Endothelial cell of umbilical vein (primary cell): ENCODE measurements around the gene BCL11B. TPM values are rescaled to one million over a fixed set of nuclear protein-coding genes. Genes with fewer than 3 reads are reported as not detected.

Experiments used
- BruUV-seq: library from RNA; stranded (reverse); fragments of 400-500 nt; replicated peaks from 2 replicates; lab custom pipeline; 2021; lab: Mats Ljungman, UMichigan
- CTCF ChIA-PET: fragments of 300-600, 350-600 bp; sonication (Branson Sonifier 250); formaldehyde crosslinking; loops from one replicate; lab custom pipeline; 2021; ENCODE audit warnings: antibody characterized with exemption, inconsistent platforms; lab: Charles Lee
- POLR2A ChIA-PET: fragments of 300-600, 350-600 bp; sonication (Branson Sonifier 250); formaldehyde crosslinking; loops from one replicate; lab custom pipeline; 2021; ENCODE audit warnings: antibody characterized with exemption, inconsistent platforms; lab: Charles Lee
- DNase-seq: peaks from one replicate; pipeline ENCODE4 v3.0.0-alpha.2; 2011; ENCODE audit warnings: low read depth, low spot score
- FAIRE-seq: peaks from 2 replicates; lab custom pipeline; 2011; peaks lifted over from hg19 to GRCh38; lab: Jason Lieb, UNC
- H2AFZ ChIP-seq: 2 replicates; pipeline ENCODE4 v1.6.0; 2012; ENCODE audit warnings: low read depth, low read length, control low read depth, inconsistent platforms
- H3K27ac ChIP-seq: 2 replicates; pipeline ENCODE4 v1.5.1; 2011; ENCODE audit warnings: low read depth, mild to moderate bottlenecking, control low read depth, low read length, moderate library complexity; ENCODE audit not compliant: insufficient read depth
- H3K27me3 ChIP-seq, 2 experiments: 2 replicates each; pipeline versions ENCODE4 v1.6.0 to v1.6.1; 2011; ENCODE audit warnings: low read length in 2 of 2, mixed read lengths in 1 of 2; ENCODE audit not compliant: control insufficient read depth in 2 of 2, insufficient read depth in 2 of 2
- H3K36me3 ChIP-seq, 2 experiments: 2 replicates in 1 of 2; 3 replicates in 1 of 2; pipeline ENCODE4 v1.5.1; 2011; ENCODE audit warnings: low read length in 2 of 2, mild to moderate bottlenecking in 1 of 2, moderate library complexity in 1 of 2; ENCODE audit not compliant: control insufficient read depth in 2 of 2, insufficient read depth in 2 of 2; ENCODE audit errors: extremely low read depth in 1 of 2
- H3K4me1 ChIP-seq: 3 replicates; pipeline ENCODE4 v1.5.1; 2011; ENCODE audit warnings: mild to moderate bottlenecking, low read length; ENCODE audit not compliant: control insufficient read depth, insufficient read depth; ENCODE audit errors: extremely low read depth
- H3K4me2 ChIP-seq: 2 replicates; pipeline ENCODE4 v1.6.1; 2011; ENCODE audit warnings: low read length, control low read depth, mixed read lengths; ENCODE audit not compliant: insufficient read depth
- H3K4me3 ChIP-seq, 3 experiments: fragments of 200-600 bp in 1 of 3; sonication (generic), shearing (Covaris generic) in 1 of 3; replicated peaks in 1 of 3; 2 replicates each; pipeline ENCODE4 v1.5.1; 2011 to 2016; ENCODE audit warnings: control low read depth in 3 of 3, low read length in 3 of 3, mild to moderate bottlenecking in 2 of 3, inconsistent platforms in 1 of 3, low read depth in 1 of 3, moderate library complexity in 1 of 3; ENCODE audit not compliant: insufficient read depth in 1 of 3
- H3K79me2 ChIP-seq: 2 replicates; pipeline ENCODE4 v1.6.0; 2012; ENCODE audit warnings: low read length, inconsistent platforms; ENCODE audit not compliant: control insufficient read depth, insufficient read depth
- H3K9ac ChIP-seq: replicated peaks from 2 replicates; pipeline ENCODE3; 2011; ENCODE audit warnings: low read length, control low read depth; ENCODE audit not compliant: insufficient read depth; ENCODE audit errors: extremely low read depth
- H3K9me1 ChIP-seq: replicated peaks from 3 replicates; pipeline ENCODE4 v1.6.0; 2011; ENCODE audit warnings: mild to moderate bottlenecking, low read length; ENCODE audit not compliant: control insufficient read depth, insufficient read depth; ENCODE audit errors: extremely low read depth
- H3K9me3 ChIP-seq: replicated peaks from 2 replicates; pipeline ENCODE4 v1.5.1; 2012; ENCODE audit warnings: low read length, inconsistent platforms; ENCODE audit not compliant: control insufficient read depth, insufficient read depth
- H4K20me1 ChIP-seq: replicated peaks from 2 replicates; pipeline ENCODE3; 2011; ENCODE audit warnings: mild to moderate bottlenecking, low read length; ENCODE audit not compliant: control insufficient read depth, insufficient read depth; ENCODE audit errors: extremely low read depth
- CTCF ChIP-seq, 2 donors: IDR thresholded peaks; 1 replicate in 1 of 2; 2 replicates in 1 of 2; pipeline ENCODE4 v1.5.1; 2011; ENCODE audit warnings: low read length in 2 of 2, mild to moderate bottlenecking in 2 of 2, moderate library complexity in 2 of 2, control low read depth in 1 of 2, inconsistent platforms in 1 of 2, low read depth in 1 of 2; ENCODE audit not compliant: insufficient read depth in 1 of 2; ENCODE audit errors: extremely low read depth in 1 of 2
- FOS ChIP-seq: IDR thresholded peaks from 2 replicates; pipeline ENCODE4 v1.6.1; 2011; ENCODE audit warnings: mild to moderate bottlenecking, low read length, moderate library complexity, borderline replicate concordance; ENCODE audit not compliant: insufficient read depth
- GATA2 ChIP-seq: IDR thresholded peaks from 2 replicates; pipeline ENCODE4 v1.7.0; 2011; ENCODE audit warnings: low read depth, mild to moderate bottlenecking, moderate library complexity, mixed read lengths, low read length; ENCODE audit not compliant: insufficient read length, insufficient read depth
- POLR2A ChIP-seq: IDR thresholded peaks from 2 replicates; pipeline ENCODE4 v1.6.1; 2012; ENCODE audit warnings: low read depth, mild to moderate bottlenecking, control low read depth, low read length
- POLR2AphosphoS5 ChIP-seq: IDR thresholded peaks from 2 replicates; pipeline ENCODE4 v1.6.1; 2012; ENCODE audit warnings: low read depth, mild to moderate bottlenecking, control low read depth, low read length, moderate library complexity; ENCODE audit not compliant: insufficient read depth
- dilution Hi-C: fragments of 300-500 bp; cut with MboI; formaldehyde crosslinking; loops from one replicate; pipeline ENCODE4 v1.15.0; 2019; ENCODE audit warnings: low sequenced_read_pairs; ENCODE audit not compliant: extremely low pct_ligation_motif_present
- intact Hi-C: fragments of 100-400 bp; cut with micrococcal nuclease; formaldehyde crosslinking; loops from one replicate; pipeline ENCODE4 v1.10.0; 2022
- polyA plus RNA-seq, 4 experiments: library from polyadenylated mRNA; depleted of rRNA in 3 of 4; stranded (reverse) in 3 of 4; unstranded in 1 of 4; fragments of >200 nt; gene quantifications; 2 replicates each; pipeline versions ENCODE4 v1.2.1 to v1.2.3, GENCODE V29; 2011 to 2012; ENCODE audit warnings: missing spikeins in 1 of 4
- total RNA-seq: library from RNA; stranded (reverse); gene quantifications from 2 replicates; pipeline ENCODE4 v1.2.3, GENCODE V29; 2021

BCL11B gene
- total and polyA plus RNA-seq, 2 donors (not counting 3 experiments of a cell fraction or from before 2014, with no cell fraction given), result 0.03 to 0.07 TPM

GRCh38 chr14:99267837-99268781 lies 3.9 kb downstream of the BCL11B start:
- Histone ChIP-seq H2AFZ (no peak overlapping the region), H3K27ac (no peak overlapping the region), H3K9ac (no peak overlapping the region), H3K9me1 (no peaks in the 10 kb centered on the region), H3K79me2 (no peaks in the 10 kb centered on the region), H3K9me3 (no peaks in the 10 kb centered on the region), H3K4me2 (no peak overlapping the region), H3K27me3 (peaks cover 48 to 63% of the 10 kb centered on the region in 2 experiments), H3K4me3 (no peak overlapping the region), H3K36me3 (no peaks in the 10 kb centered on the region), H4K20me1 (no peaks in the 10 kb centered on the region), H3K4me1 (peaks cover 17% of the 10 kb centered on the region)
- BruUV-seq, result no TSS peak
- intact Hi-C loops, result no loop called here
- no peak for DNase-seq
- POLR2A ChIA-PET, result interaction anchor here (0.6 kb wide), 1 partner anchor 1456 kb away, joined by 5 read pairs; no protein-coding TSS in a partner anchor
- FAIRE-seq, result no peak
- CTCF ChIA-PET, result interaction anchor here (0.9 to 3.4 kb wide), 3 partner anchors 9 to 128 kb away, joined by 3 to 36 read pairs (median 3); no protein-coding TSS in a partner anchor
- TF ChIP-seq POLR2AphosphoS5 (no peak), CTCF (IDR thresholded peaks at IDR 0.05; ENCODE audit: extremely low read depth in 1 of 2, insufficient read depth in 1 of 2, low read depth in 1 of 2, low read length in 2 of 2) (no peak), GATA2 (no peak), POLR2A (no peak), FOS (no peak)
- dilution Hi-C loops, result no loop called here
